ENCODE results near the gene PIF1. TPM values are rescaled to one million over a fixed set of nuclear protein-coding genes. Genes with fewer than 3 reads are reported as not detected.

Gene PIF1
- total RNA-seq, 2 experiments from 2014 or later, result 30.0 to 36.3 TPM

DNA sequence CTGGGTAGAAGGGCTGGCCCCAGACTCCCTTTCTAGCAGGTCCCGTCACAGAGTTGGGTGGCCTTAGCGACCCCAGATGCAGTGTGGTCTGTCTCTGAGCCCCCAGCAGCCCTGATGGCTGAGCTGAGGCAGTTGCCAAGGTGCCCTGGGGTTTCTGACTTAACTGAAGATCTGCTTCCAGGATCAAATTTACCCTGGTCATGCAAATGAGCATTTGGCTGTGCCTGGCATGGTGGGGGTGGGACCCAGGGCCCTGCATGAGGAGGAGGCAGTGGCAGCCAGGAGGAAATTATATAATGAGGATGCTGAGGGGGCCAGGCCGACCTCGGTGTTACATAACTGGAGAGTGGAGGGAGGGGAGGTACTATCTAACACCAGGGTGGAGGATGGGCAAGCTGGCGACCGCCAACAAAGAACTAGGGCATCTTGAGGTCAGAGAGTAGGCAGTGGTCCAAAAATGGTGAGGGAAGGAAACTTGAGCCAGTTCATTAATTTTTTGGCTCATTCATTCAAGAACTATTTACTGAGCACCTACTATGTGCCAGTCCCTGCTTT, 32.7 kb upstream of the PIF1 start:
- no peak for ATAC-seq

DNA sequence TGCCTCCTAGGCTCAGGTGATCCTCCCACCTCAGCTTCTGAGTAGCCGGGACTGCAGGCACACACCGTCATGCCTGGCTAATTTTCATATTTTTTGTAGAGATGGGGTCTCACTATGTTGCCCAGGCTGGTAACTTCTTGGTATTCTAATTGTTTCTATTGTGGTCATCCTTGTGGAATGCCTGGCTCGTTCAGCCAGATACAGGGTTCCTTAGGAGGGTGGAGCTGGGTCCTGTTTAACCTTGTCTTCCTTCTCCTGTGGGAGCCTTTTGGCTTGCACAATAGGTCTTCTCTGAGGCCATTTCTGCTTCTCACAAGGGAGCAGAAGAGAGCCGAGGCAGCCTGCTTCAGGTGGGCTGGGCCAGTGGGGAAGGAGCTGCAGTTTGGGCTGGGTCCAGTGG, 32.0 kb upstream of the PIF1 start:
- CTCF ChIA-PET, result interaction anchor here (1.1 to 1.6 kb wide), 2 partner anchors 22 to 127 kb away, joined by 3 to 9 read pairs; no protein-coding TSS in a partner anchor
- peaks cover 41% of the 10 kb centered on the region for H3K4me1 Mint-ChIP-seq

More for the DNA sequence above, 32.7 kb upstream of the PIF1 start:
- intact Hi-C loops (cut with DNase I, micrococcal nuclease), result no loop called here
- no peak for DNase-seq
- Mint-ChIP-seq H3K36me3 (ENCODE audit: low read depth) (peaks cover 15% of the 10 kb centered on the region), H3K9me3 (ENCODE audit: low read depth) (no peaks in the 10 kb centered on the region), H3K4me1 (peaks cover 41% of the 10 kb centered on the region), H3K27ac (no peak overlapping the region), H3K27me3 (no peaks in the 10 kb centered on the region), H3K4me3 (no peak overlapping the region)
- POLR2A ChIA-PET, result no interaction called here
- CTCF ChIA-PET, result interaction anchor here (0.6 to 1.6 kb wide), 2 partner anchors 12 to 23 kb away, joined by 4 to 9 read pairs; no protein-coding TSS in a partner anchor

DNA sequence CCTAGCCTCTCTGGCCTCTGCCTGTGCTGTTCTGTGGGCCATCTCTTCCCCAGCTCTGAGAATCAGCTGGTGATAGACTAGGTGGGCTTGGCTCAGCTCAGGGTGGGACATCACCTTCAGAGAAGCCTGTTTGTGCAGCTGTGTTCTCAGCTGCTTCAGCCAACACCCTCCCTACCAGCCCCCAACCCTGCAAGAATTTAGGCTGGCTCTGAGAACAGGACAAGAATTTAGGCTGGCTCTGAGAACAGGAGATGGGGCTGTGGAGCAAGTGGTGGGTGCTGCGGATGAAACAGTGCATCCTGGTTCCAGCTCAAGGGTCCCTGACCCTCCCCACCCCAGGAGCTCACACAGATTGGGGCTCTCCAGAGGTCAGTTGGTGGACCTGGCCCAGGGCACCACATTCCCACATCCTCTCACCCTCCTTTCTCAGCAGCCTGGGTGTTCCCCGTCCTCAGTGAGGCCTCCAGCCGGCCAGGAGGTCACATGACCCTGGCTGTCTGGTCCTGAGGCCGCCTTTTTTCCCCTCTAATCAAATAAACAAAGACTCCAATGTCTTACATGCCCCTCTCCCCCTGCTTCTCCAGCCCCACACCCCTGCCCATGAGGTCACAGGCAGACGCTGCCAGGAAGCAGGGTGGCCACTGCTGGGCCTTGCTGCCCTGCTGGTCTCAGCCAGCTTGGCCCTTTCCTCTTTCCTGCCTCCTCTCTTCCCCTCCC, 31.1 kb upstream of the PIF1 start:
- POLR2A ChIA-PET, result interaction anchor here (1.0 kb wide), 1 partner anchor 37 kb away, joined by 3 read pairs; no protein-coding TSS in a partner anchor
- intact Hi-C loops (cut with DNase I, micrococcal nuclease), result no loop called here
- peaks cover 19% of the 10 kb centered on the region for H3K36me3 Mint-ChIP-seq (ENCODE audit: low read depth)

More for the DNA sequence above, 32.0 kb upstream of the PIF1 start:
- POLR2A ChIA-PET, result interaction anchor here (0.5 kb wide), 1 partner anchor 443 kb away, joined by 4 read pairs; no protein-coding TSS in a partner anchor
- no peak overlapping the region for H3K27ac Mint-ChIP-seq
- H3K4me3 Mint-ChIP-seq, result no peak overlapping the region
- intact Hi-C loops (cut with DNase I, micrococcal nuclease), result no loop called here
- DNase-seq (no peak), ATAC-seq (no peak)
- peaks cover 15% of the 10 kb centered on the region for H3K36me3 Mint-ChIP-seq (ENCODE audit: low read depth)
- no peaks in the 10 kb centered on the region for H3K27me3 Mint-ChIP-seq
- H3K9me3 Mint-ChIP-seq (ENCODE audit: low read depth), result no peaks in the 10 kb centered on the region

DNA sequence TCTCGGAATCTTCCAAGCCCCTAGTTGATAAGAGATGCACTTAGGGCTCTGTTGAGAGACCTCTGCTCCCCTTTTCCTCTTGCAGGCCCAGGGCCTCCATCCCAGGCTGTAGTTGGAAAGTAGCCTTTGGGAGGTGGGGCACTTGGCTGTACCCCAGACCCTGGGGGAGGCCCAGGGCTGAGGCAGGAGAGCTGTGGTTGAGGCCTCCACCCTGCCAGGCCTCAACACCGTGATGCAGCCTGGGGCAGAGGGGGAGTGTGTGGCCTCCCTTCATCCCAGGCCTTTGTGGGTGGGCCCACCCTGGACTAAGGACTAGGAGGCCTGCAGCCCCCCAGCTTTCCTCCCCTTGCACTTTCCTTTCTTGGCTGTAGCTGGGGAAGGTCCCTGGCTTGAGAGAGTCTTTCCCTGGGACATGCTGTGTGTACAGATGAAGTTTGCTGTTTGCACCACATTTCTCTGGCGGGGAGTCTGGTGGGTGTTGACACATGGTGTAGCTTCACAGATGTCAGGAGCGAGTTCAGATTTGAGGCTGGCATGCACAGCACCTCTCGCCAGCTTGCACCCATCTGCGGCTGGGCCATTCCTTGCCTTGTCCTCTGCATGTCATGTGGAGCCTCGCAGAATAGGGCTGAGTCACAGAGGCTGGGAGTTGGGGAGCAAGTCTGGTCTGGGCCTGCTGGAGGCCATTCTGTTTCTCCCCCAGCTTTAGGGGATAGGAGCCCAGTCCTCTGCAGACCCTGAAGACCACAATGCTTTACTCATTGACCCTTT, 29.9 kb upstream of the PIF1 start:
- H3K4me3 Mint-ChIP-seq, result no peak overlapping the region
- CTCF ChIA-PET, result interaction anchor here (0.8 kb wide), 1 partner anchor 1120 kb away, joined by 3 read pairs; no protein-coding TSS in a partner anchor
- no peak for DNase-seq
- POLR2A ChIA-PET, result interaction anchor here (1.0 kb wide), 1 partner anchor 39 kb away, joined by 3 read pairs; no protein-coding TSS in a partner anchor
- peaks cover 45% of the 10 kb centered on the region for H3K4me1 Mint-ChIP-seq
- no peaks in the 10 kb centered on the region for H3K9me3 Mint-ChIP-seq (ENCODE audit: low read depth)
- intact Hi-C loops (cut with DNase I, micrococcal nuclease), result no loop called here
- no peaks in the 10 kb centered on the region for H3K27me3 Mint-ChIP-seq
- peaks cover 22% of the 10 kb centered on the region for H3K36me3 Mint-ChIP-seq (ENCODE audit: low read depth)
- H3K27ac Mint-ChIP-seq, result peak overlapping the region; percentile 14
- no peak for ATAC-seq

More for the DNA sequence above, 31.1 kb upstream of the PIF1 start:
- ATAC-seq (no peak), DNase-seq (no peak)
- Mint-ChIP-seq H3K27me3 (no peaks in the 10 kb centered on the region), H3K9me3 (ENCODE audit: low read depth) (no peaks in the 10 kb centered on the region), H3K4me3 (no peak overlapping the region), H3K4me1 (peaks cover 45% of the 10 kb centered on the region), H3K27ac (peak overlapping the region; percentile 74)
- CTCF ChIA-PET, result interaction anchor here (1.1 to 1.6 kb wide), 2 partner anchors 21 to 126 kb away, joined by 3 to 9 read pairs; no protein-coding TSS in a partner anchor

DNA sequence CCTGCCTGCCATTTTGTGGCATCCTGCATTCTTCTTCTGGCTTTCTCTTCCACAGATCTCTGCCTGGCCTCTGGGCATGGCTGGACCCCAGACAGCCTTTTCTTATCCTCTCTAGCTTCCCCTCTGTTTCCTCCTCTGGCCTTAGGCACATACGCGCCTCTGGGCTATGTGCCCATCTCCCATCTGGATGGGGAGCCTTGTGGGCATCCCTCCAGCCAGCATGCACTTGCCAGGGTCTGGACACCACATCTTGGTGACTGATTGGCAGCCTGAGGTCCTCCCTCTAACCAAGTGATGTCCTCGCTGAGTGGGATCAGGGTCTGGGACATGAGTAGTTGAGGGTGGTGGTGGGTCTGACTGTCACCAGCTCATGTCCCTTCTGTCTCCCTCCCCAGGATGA, 29.1 kb upstream of the PIF1 start:
- H3K4me1 Mint-ChIP-seq, result peaks cover 45% of the 10 kb centered on the region
- H3K4me3 Mint-ChIP-seq, result no peak overlapping the region
- intact Hi-C loops (cut with DNase I, micrococcal nuclease), result no loop called here
- no peaks in the 10 kb centered on the region for H3K27me3 Mint-ChIP-seq
- no peak for DNase-seq
- POLR2A ChIA-PET, result interaction anchor here (0.5 kb wide), 1 partner anchor 14 kb away, joined by 4 read pairs; no protein-coding TSS in a partner anchor
- H3K27ac Mint-ChIP-seq, result peak overlapping the region; percentile 21
- H3K36me3 Mint-ChIP-seq (ENCODE audit: low read depth), result peaks cover 20% of the 10 kb centered on the region
- H3K9me3 Mint-ChIP-seq (ENCODE audit: low read depth), result no peaks in the 10 kb centered on the region
- no peak for ATAC-seq
- CTCF ChIA-PET, result interaction anchor here (0.6 kb wide), 1 partner anchor 164 kb away, joined by 3 read pairs; no protein-coding TSS in a partner anchor

DNA sequence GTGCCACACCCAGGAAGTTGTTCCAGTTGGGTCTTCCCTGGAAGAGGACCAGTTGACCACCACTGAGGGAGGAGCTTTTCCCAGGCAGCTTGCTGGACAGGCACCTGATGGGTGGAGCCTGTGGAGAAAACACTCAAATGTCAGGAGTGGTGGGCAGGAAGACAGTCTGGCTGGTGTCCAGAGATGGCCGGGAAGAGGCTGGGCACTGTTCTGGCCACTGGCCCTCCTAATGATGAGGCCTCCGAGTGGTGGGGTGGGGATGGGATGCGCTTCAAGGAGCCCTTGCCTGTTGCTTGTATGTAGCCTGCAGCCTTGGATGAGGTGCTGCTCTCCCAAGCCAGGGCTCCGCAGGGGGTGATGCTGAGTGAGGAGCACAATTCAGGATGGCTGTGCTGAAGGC, 28.6 kb upstream of the PIF1 start:
- Mint-ChIP-seq H3K27ac (no peak overlapping the region), H3K9me3 (ENCODE audit: low read depth) (no peaks in the 10 kb centered on the region), H3K4me1 (peaks cover 44% of the 10 kb centered on the region), H3K27me3 (no peaks in the 10 kb centered on the region), H3K4me3 (no peak overlapping the region), H3K36me3 (ENCODE audit: low read depth) (peaks cover 17% of the 10 kb centered on the region)
- ATAC-seq (no peak), DNase-seq (no peak)
- intact Hi-C loops (cut with DNase I, micrococcal nuclease), result no loop called here
- ChIA-PET POLR2A (interaction anchor here (0.5 kb wide), 1 partner anchor 13 kb away, joined by 4 read pairs; no protein-coding TSS in a partner anchor), CTCF (no interaction called here)

DNA sequence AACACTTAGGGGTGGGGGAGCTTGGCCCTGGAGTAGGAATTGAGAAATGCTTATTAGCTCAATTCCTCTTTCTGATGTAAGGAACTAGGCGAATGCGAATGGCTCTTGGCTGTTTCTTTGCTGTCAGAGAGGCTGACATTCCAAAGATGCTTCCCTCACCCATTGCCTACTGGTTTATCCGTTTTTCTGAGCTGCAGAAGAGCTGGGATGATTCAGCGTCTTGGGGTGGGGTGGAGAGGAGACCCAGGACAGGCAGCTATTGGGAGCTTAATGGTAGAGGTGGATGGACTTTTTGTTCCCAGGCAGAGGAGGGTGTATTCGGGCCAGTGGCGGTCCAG, 26.0 kb upstream of the PIF1 start:
- intact Hi-C loops (cut with DNase I, micrococcal nuclease), result no loop called here
- Mint-ChIP-seq H3K4me3 (no peak overlapping the region), H3K9me3 (ENCODE audit: low read depth) (no peaks in the 10 kb centered on the region), H3K27ac (no peak overlapping the region), H3K4me1 (peaks cover 42% of the 10 kb centered on the region), H3K36me3 (ENCODE audit: low read depth) (peaks cover 20% of the 10 kb centered on the region), H3K27me3 (no peaks in the 10 kb centered on the region)
- ChIA-PET POLR2A (no interaction called here), CTCF (interaction anchor here (0.6 to 1.1 kb wide), 3 partner anchors 215 to 1713 kb away, joined by 3 to 4 read pairs (median 4); partner anchors contain the start of gene UBAP1L)
- DNase-seq, result no peak
- no peak for ATAC-seq

DNA sequence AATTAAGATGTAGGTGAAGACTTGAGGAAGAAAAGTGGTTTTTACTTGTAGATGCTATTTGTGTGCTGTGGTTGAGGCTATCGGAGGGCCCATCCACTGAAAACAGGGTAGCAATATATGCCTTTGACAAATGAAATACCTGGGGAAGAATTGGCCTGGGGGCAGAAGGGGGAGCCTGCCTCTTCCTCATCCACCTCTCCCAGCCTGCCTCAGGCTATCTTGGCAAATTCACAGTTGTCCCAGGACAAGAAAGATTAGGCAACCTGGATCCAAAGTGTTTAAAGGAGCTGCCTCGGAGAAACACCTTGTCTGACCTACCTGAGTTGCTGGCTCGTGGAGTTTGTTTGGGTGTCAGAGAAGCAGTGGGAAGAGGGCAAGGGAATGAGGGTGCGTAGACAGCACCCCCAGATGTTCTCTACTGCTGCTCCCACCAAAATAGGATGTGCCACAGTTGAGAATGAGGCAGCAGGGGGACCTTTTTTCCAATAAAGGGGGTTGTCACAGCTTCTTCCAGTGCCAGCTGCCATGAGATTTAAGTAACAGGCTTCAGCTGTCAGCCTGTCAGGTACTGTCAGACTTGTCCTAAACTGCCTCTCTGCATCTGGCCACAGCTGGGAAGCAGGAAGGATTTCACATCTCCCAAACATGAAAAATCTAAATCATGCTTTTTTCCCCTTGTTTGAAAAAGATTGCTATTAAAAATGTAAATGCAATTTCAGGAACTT, 25.5 kb upstream of the PIF1 start:
- POLR2A ChIA-PET, result no interaction called here
- Mint-ChIP-seq H3K9me3 (ENCODE audit: low read depth) (no peaks in the 10 kb centered on the region), H3K4me3 (no peak overlapping the region), H3K27ac (no peak overlapping the region), H3K4me1 (peaks cover 40% of the 10 kb centered on the region), H3K27me3 (no peaks in the 10 kb centered on the region), H3K36me3 (ENCODE audit: low read depth) (peaks cover 18% of the 10 kb centered on the region)
- DNase-seq (no peak), ATAC-seq (no peak)
- intact Hi-C loops (cut with DNase I, micrococcal nuclease), result no loop called here
- CTCF ChIA-PET, result interaction anchor here (0.6 to 1.1 kb wide), 3 partner anchors 214 to 1713 kb away, joined by 3 to 4 read pairs (median 4); partner anchors contain the start of gene UBAP1L

DNA sequence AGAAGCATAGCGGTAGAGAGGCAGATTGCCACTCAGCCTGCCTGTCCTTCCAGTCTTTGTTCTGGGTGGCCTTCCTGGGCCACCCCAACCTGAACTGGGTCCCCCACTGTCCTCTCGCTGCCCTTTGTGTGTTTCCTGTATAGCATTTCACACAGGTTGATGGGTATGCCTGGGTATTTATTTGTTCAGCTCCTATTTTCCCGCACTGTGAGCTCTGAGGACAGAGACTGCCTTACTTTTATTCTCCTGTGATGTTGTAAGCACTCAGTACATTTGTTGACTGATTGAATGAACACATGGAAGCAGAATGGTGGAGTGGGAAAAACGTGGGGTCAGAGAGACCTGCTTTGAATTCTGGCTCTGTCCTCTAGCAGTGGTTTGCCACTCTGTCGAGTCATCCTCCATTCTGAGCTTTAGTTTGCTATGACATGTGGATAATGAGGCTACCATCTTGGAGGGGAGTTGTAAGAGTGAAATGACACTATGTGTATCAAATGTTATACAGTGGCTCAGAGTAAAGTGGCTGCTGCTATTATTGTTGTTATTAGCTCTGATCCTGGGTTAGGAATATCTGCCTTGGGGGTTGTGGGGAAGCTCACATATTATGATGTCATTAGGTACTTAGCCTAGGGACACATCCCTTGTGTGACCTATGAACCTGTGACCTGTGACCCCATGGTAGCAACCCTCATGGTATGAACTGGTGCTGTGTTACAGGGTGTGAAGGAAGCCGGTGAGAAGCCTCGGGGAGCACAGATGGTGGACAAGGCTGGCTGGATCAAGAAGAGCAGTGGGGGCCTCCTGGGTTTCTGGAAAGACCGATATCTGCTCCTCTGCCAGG, 22.6 kb upstream of the PIF1 start:
- ATAC-seq, result no peak
- intact Hi-C loops (cut with DNase I, micrococcal nuclease), result no loop called here
- no peak for DNase-seq
- Mint-ChIP-seq H3K36me3 (ENCODE audit: low read depth) (peaks cover 18% of the 10 kb centered on the region), H3K9me3 (ENCODE audit: low read depth) (no peaks in the 10 kb centered on the region), H3K4me1 (peaks cover 51% of the 10 kb centered on the region), H3K27ac (peak overlapping the region; percentile 22), H3K27me3 (no peaks in the 10 kb centered on the region), H3K4me3 (no peak overlapping the region)
- ChIA-PET CTCF (interaction anchor here (0.7 kb wide), 1 partner anchor 13 kb away, joined by 4 read pairs; no protein-coding TSS in a partner anchor), POLR2A (interaction anchor here (0.6 kb wide), 1 partner anchor 664 kb away, joined by 3 read pairs; no protein-coding TSS in a partner anchor)

DNA sequence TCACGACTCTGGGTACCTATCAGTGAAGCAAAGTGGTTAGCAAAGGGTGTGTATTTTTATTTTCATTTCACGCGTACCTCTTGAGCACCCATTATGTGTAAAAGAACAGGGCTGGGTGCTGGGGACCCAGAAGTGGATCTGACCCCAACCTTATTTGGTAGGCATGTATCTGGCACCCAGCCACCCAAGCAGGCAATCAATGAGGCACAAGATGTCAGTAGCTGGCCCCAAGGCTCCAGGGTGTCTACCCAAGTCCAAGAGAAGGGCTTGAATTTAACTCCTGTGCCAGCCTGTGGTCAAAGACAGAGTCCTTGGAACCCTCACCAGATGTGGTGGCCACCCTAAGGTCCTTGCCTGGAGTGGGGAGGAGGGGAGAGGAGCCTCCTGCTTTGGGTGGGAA, 22.0 kb upstream of the PIF1 start:
- H3K36me3 Mint-ChIP-seq (ENCODE audit: low read depth), result peaks cover 17% of the 10 kb centered on the region
- H3K27ac Mint-ChIP-seq, result no peak overlapping the region
- ATAC-seq, result no peak
- H3K4me1 Mint-ChIP-seq, result peaks cover 54% of the 10 kb centered on the region
- no peak overlapping the region for H3K4me3 Mint-ChIP-seq
- no peak for DNase-seq
- intact Hi-C loops (cut with DNase I, micrococcal nuclease), result no loop called here
- H3K9me3 Mint-ChIP-seq (ENCODE audit: low read depth), result no peaks in the 10 kb centered on the region
- ChIA-PET POLR2A (no interaction called here), CTCF (no interaction called here)
- H3K27me3 Mint-ChIP-seq, result no peaks in the 10 kb centered on the region
